Measurements from ENCODE around the gene PAPPA2.

PAPPA2 gene

GRCh38 chr1:176494436-176494835 lies 31.5 kb downstream of the PAPPA2 start:
- no peak for DNase-seq (ENCODE audit: low spot score)
- no peak for FAIRE-seq

- DNase-seq (ENCODE audit: low spot score) (no peak), FAIRE-seq (no peak)
Observed at GRCh38 chr1:176499671-176500070, 36.7 kb downstream of the PAPPA2 start.

GRCh38 chr1:176501599-176501998 lies 38.6 kb downstream of the PAPPA2 start:
- FAIRE-seq (no peak), DNase-seq (ENCODE audit: low spot score) (no peak)

- no peak for FAIRE-seq
- no peak for DNase-seq (ENCODE audit: low spot score)
Observed at GRCh38 chr1:176504848-176505553, 42.0 kb downstream of the PAPPA2 start.

DNA sequence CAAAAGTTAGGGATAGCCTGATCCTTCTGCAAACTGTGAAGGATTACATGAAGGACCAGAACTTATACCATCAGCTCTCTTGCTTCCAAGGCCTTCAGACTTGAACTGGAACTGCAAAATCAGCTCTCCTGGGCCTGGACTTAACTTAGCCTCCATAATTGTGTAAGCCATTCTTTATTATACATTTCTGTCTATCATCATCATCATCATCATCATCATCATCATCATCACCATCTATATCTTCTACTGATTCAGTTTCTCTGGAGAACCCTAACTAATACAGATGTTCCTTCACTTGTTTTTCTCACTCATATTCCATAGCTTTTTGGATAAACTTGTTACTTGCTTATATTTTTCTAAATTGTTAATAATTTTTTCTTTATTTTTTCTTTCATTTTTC lies 50.0 kb downstream of the PAPPA2 start:
- FAIRE-seq (no peak), DNase-seq (ENCODE audit: low spot score) (no peak)

- DNase-seq (ENCODE audit: low spot score) (peak; percentile 76), FAIRE-seq (no peak)
Observed at GRCh38 chr1:176515310-176515709, 52.3 kb downstream of the PAPPA2 start.

GRCh38 chr1:176517484-176517883 lies 54.5 kb downstream of the PAPPA2 start:
- FAIRE-seq = no peak
- peak; percentile 78 for DNase-seq (ENCODE audit: low spot score)

DNA sequence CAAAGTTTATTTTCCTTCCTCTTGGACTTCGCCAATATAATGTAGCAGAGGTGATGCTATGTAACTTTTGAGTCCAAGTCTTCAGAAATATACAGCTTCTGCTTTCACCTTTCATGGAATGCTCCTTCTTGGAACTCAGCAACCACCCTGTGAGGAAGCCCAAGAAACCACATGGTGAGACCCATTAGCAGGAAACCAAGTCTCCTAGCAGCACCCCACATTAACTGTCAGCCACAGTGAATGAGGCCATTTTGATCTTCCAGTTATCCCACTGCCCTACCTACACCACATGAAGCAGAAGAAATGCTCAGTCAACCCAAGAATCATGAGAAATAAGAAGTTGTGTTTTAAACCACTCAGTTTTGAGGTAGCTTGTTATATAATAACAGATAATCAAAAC lies 58.2 kb downstream of the PAPPA2 start:
- DNase-seq (ENCODE audit: low spot score) (no peak), FAIRE-seq (no peak)

DNA sequence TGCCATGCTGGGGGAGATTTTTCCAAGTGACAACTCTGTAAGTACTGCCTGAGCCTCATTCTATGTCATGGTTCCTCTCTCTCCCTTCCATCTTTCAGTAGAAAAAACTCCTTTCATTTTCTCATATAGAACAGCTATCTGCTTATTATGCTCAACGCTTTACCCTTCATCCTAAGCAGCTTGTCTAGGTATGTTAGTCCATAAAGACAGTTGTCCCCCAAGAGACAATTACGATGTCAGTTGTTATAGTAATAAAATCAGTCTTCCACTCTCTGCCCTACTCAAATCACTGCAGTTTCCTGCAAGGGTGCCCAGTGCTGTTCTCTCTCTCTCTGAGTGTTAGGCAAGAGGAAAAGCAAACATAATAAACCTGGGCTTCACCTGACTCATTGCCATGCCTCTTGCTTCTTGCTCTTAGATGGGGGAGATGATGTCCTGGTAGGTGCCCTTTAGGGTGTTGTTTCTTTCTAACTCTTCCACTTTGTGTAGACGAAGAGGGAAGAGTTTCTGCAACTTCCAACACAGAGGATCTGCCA lies 59.4 kb downstream of the PAPPA2 start:
- DNase-seq (ENCODE audit: low spot score) (no peak), FAIRE-seq (no peak)

- DNase-seq (ENCODE audit: low spot score) = no peak
- no peak for FAIRE-seq
Observed at GRCh38 chr1:176529395-176530090, 66.6 kb downstream of the PAPPA2 start.

DNA sequence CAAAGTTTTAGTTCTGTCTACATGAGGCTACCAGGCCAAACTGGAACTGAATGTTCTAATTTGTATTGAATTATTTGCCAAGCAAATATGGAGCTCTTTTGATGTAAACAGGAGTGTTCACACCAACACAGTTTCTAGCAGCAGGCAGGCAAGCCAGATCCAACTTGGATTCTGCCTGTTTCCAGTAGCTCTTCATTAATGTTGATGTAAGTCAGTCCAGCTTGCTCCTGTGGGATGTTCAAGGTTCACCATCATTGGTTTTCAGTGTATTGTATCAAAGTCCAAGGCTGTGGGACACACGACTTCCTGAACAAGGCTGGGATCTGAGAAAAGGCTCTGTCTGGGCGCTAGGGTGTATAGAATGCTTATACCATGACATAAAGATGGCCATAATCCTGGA lies 68.1 kb downstream of the PAPPA2 start:
- DNase-seq (ENCODE audit: low spot score) = no peak
- no peak for FAIRE-seq

- DNase-seq (ENCODE audit: low spot score) = no peak
- no peak for FAIRE-seq
Observed at GRCh38 chr1:176531921-176532897, 69.2 kb downstream of the PAPPA2 start.

GRCh38 chr1:176533020-176533419 lies 70.0 kb downstream of the PAPPA2 start:
- no peak for DNase-seq (ENCODE audit: low spot score)
- no peak for FAIRE-seq

GRCh38 chr1:176536588-176536987 lies 73.6 kb downstream of the PAPPA2 start:
- FAIRE-seq (no peak), DNase-seq (ENCODE audit: low spot score) (no peak)

DNA sequence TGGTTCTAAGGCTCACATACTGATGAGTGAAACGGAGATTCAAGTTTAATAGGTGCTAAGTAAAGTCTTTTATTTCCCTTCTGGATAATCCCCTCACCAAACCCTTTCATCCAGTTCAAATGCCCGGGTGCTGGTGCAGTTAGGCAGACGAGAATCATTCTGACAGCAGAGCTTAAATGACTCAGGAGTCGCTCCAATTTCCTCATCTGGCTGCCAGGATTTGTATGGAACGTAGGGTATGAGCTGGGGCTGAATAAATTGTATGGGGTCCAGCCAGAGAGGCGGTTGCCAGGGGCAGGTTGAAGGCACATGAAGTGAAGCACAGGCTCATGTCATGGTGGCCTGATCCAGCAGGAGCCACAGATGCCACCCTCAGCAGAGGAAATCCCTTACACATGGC lies 76.0 kb downstream of the PAPPA2 start:
- no peak for FAIRE-seq
- no peak for DNase-seq (ENCODE audit: low spot score)

- DNase-seq (ENCODE audit: low spot score) (no peak), FAIRE-seq (no peak)
Observed at GRCh38 chr1:176540428-176540827, 77.5 kb downstream of the PAPPA2 start.

DNA sequence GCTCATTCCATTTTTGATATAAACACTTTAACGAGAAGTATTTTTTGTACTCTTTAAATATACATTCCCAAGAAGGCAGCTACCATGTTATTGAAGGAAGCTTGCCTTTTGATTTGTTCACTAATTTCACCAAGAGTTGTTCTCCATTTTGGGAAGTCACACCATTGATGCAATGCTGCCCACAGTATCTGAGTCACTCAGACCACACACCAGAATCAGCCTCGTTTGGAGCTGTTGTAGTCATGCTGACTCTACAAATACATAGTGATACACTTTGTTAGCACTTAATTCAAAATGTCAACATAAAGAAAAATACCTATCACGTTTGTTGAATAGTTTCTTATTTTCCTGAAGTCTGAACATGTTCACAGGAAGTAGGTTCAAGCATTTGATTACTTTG lies 78.7 kb downstream of the PAPPA2 start:
- DNase-seq (ENCODE audit: low spot score) (peak; percentile 20), FAIRE-seq (no peak)

DNA sequence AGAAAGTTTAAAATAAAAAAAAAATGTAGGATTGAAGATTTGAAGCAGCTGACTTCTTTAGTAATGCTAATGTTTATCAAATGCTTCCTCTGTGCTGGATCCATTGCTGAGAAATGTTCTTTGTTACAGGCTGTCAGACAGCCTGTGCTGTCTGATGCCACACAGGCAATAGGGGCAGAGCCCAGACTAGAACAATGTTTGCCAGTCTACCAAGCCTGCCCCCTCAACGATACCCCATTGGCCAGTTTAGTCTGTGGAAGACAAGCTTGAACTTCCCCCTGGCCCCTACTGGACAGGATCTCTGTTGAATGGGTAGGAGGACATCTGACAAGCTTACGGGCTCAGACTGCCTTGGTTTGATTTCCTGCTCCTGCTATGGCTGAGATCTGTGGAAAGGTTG lies 79.4 kb downstream of the PAPPA2 start:
- no peak for DNase-seq (ENCODE audit: low spot score)
- no peak for FAIRE-seq

- DNase-seq (ENCODE audit: low spot score) = no peak
- FAIRE-seq = no peak
Observed at GRCh38 chr1:176543360-176544129, 80.6 kb downstream of the PAPPA2 start.

- DNase-seq (ENCODE audit: low spot score) (no peak), FAIRE-seq (no peak)
Observed at GRCh38 chr1:176545034-176545639, 82.2 kb downstream of the PAPPA2 start.
